HG03457 (cell line): ENCODE measurements around the gene CHST12.

ENCODE experiments used
- ATAC-seq: cut with Tn5 transposase; IDR thresholded peaks from one replicate; pipeline ENCODE4 v1.9.1; 2021; ENCODE audit warnings: moderate number of reproducible peaks; ENCODE audit not compliant: unreplicated experiment

The CHST12 gene

GRCh38 chr7:2497065-2497464 is 93.7 kb downstream of the CHST12 start:
- ATAC-seq: no peak

- ATAC-seq: no peak
Measured at GRCh38 chr7:2497500-2498336, 94.3 kb downstream of the CHST12 start.
